Glutamatergic neuron (in vitro differentiated cells): ENCODE measurements around the gene APOF. TPM values are rescaled to one million over a fixed set of nuclear protein-coding genes. Genes with fewer than 3 reads are reported as not detected.

Experiments
- DNase-seq: peaks from one replicate; pipeline ENCODE4 v3.0.0; 2022
- H3K27ac Mint-ChIP-seq: one replicate; pipeline ENCODE4 v1.8.0; 2020; ENCODE audit warnings: mild to moderate bottlenecking, mixed read lengths, inconsistent platforms; ENCODE audit not compliant: unreplicated experiment
- H3K27me3 Mint-ChIP-seq: one replicate; pipeline ENCODE4 v1.8.0; 2020; ENCODE audit warnings: mild to moderate bottlenecking, moderate library complexity, mixed read lengths, inconsistent platforms; ENCODE audit not compliant: unreplicated experiment
- H3K36me3 Mint-ChIP-seq: one replicate; pipeline ENCODE4 v1.8.0; 2020; ENCODE audit warnings: mild to moderate bottlenecking, mixed read lengths, inconsistent platforms; ENCODE audit not compliant: unreplicated experiment
- H3K4me1 Mint-ChIP-seq: one replicate; pipeline ENCODE4 v1.8.0; 2020; ENCODE audit warnings: mild to moderate bottlenecking, low read depth, mixed read lengths, inconsistent platforms; ENCODE audit not compliant: unreplicated experiment
- H3K4me3 Mint-ChIP-seq: one replicate; pipeline ENCODE4 v1.8.0; 2020; ENCODE audit warnings: mild to moderate bottlenecking, mixed read lengths, inconsistent platforms; ENCODE audit not compliant: unreplicated experiment
- H3K9me3 Mint-ChIP-seq: one replicate; pipeline ENCODE4 v1.8.0; 2020; ENCODE audit warnings: mild to moderate bottlenecking, moderate library complexity, mixed read lengths, inconsistent platforms; ENCODE audit not compliant: unreplicated experiment
- CTCF ChIP-seq: fragments of 200-600 bp; sonication (generic); IDR thresholded peaks from one replicate; pipeline ENCODE4 v1.5.0; 2021; ENCODE audit not compliant: partially characterized antibody, unreplicated experiment
- total RNA-seq: library from RNA; stranded (reverse); fragmentation: NEBNext Ultra II Directional; extraction: Animal tissue kit (Norgen Biotek cat#: 25700); gene quantifications from one replicate; pipeline ENCODE4 v1.2.1, GENCODE V29; 2021; ENCODE audit not compliant: unreplicated experiment

Gene APOF
- total RNA-seq, 1 donor from 2014 or later = not detected

- Mint-ChIP-seq H3K4me1 (no peaks in the 10 kb centered on the region), H3K4me3 (no peak overlapping the region), H3K36me3 (no peaks in the 10 kb centered on the region), H3K9me3 (peaks cover 1% of the 10 kb centered on the region), H3K27ac (no peak overlapping the region), H3K27me3 (no peaks in the 10 kb centered on the region)
- no peak for TF ChIP-seq CTCF
- DNase-seq = no peak
Measured at GRCh38 chr12:56375598-56376434, 13.2 kb upstream of the APOF start.

- Mint-ChIP-seq H3K36me3 (no peaks in the 10 kb centered on the region), H3K9me3 (peaks cover 1% of the 10 kb centered on the region), H3K4me1 (no peaks in the 10 kb centered on the region), H3K27ac (no peak overlapping the region), H3K4me3 (no peak overlapping the region), H3K27me3 (no peaks in the 10 kb centered on the region)
- DNase-seq = no peak
- TF ChIP-seq CTCF = no peak
Measured at GRCh38 chr12:56374726-56375597, 12.3 kb upstream of the APOF start.

GRCh38 chr12:56373515-56373914 lies 10.9 kb upstream of the APOF start:
- Mint-ChIP-seq H3K27me3 (no peaks in the 10 kb centered on the region), H3K27ac (no peak overlapping the region), H3K4me3 (no peak overlapping the region), H3K4me1 (no peaks in the 10 kb centered on the region), H3K36me3 (no peaks in the 10 kb centered on the region), H3K9me3 (peaks cover 1% of the 10 kb centered on the region)
- no peak for DNase-seq
- no peak for TF ChIP-seq CTCF

- Mint-ChIP-seq H3K4me1 (no peaks in the 10 kb centered on the region), H3K4me3 (no peak overlapping the region), H3K36me3 (no peaks in the 10 kb centered on the region), H3K27ac (no peak overlapping the region), H3K9me3 (no peaks in the 10 kb centered on the region), H3K27me3 (peaks cover 6% of the 10 kb centered on the region)
- no peak for DNase-seq
- TF ChIP-seq CTCF = no peak
Measured at GRCh38 chr12:56366948-56367347, 4.3 kb upstream of the APOF start.
